GM12878 (cell line): Measurements from ENCODE around the gene NAA38. TPM values are rescaled to one million over a fixed set of nuclear protein-coding genes. Genes with fewer than 3 reads are reported as not detected.

Experiments used
- ATAC-seq: fragments of 200-7000 bp; cut with Tn5 transposase; 3 replicates; pipeline ENCODE4 v1.9.1; 2020; ENCODE audit warnings: mild to moderate bottlenecking, moderate library complexity
- BruUV-seq: library from RNA; stranded (reverse); fragments of 400-500 nt; replicated peaks from 2 replicates; lab custom pipeline; 2021; lab: Mats Ljungman, UMichigan
- CTCF ChIA-PET: fragments of 300-600 bp; sonication (Branson Sonifier 250); formaldehyde crosslinking; extraction: SDS; loops from one replicate; lab custom pipeline; 2021; ENCODE audit warnings: inconsistent platforms; lab: Yijun Ruan, JAX
- POLR2A ChIA-PET: fragments of 350-600 bp; formaldehyde crosslinking; extraction: SDS; loops from one replicate; lab custom pipeline; 2021; ENCODE audit warnings: inconsistent platforms; lab: Charles Lee
- RAD21 ChIA-PET: fragments of 300-600 bp; sonication (Branson Sonifier 250); formaldehyde crosslinking; loops from one replicate; lab custom pipeline; 2023; ENCODE audit warnings: antibody characterized with exemption; ENCODE audit not compliant: unreplicated experiment; lab: Charles Lee
- SMC1A ChIA-PET: fragments of 300-600 bp; sonication (Branson Sonifier 250); formaldehyde crosslinking; loops from one replicate; lab custom pipeline; 2023; ENCODE audit not compliant: unreplicated experiment, uncharacterized antibody; lab: Charles Lee
- DNase-seq: peaks from one replicate; pipeline ENCODE4 v3.0.0-alpha.2; 2011; ENCODE audit warnings: low read depth, low spot score
- FAIRE-seq: peaks from 3 replicates; lab custom pipeline; 2011; peaks lifted over from hg19 to GRCh38; lab: Jason Lieb, UNC
- H2AFZ ChIP-seq: 2 replicates; pipeline ENCODE4 v1.6.0; 2011; ENCODE audit warnings: low read depth, low read length, control low read depth; ENCODE audit not compliant: control insufficient read depth
- H3K27ac ChIP-seq: 2 replicates; pipeline ENCODE4 v1.5.1; 2011; ENCODE audit warnings: control low read depth; ENCODE audit not compliant: control insufficient read depth, insufficient read depth
- H3K27me3 ChIP-seq, 2 experiments: replicated peaks in 1 of 2; 2 replicates each; pipeline versions ENCODE4 v1.6.0 to v1.6.1; 2011; ENCODE audit warnings: low read length in 1 of 2; ENCODE audit not compliant: control insufficient read depth in 2 of 2, insufficient read depth in 2 of 2
- H3K36me3 ChIP-seq, 2 experiments: 2 replicates each; pipeline ENCODE4 v1.5.1; 2011; ENCODE audit warnings: low read length in 1 of 2; ENCODE audit not compliant: control insufficient read depth in 2 of 2, insufficient read depth in 2 of 2
- H3K4me1 ChIP-seq: 2 replicates; pipeline ENCODE4 v1.6.1; 2011; ENCODE audit warnings: mild to moderate bottlenecking, low read length, moderate library complexity, mixed read lengths; ENCODE audit not compliant: control insufficient read depth, insufficient read depth
- H3K4me2 ChIP-seq: 2 replicates; pipeline ENCODE4 v1.6.0; 2011; ENCODE audit warnings: control low read depth; ENCODE audit not compliant: control insufficient read depth, insufficient read depth
- H3K4me3 ChIP-seq: fragments of 200-600 bp; sonication (generic); 2 replicates; pipeline ENCODE4 v1.5.1; 2016
- H3K79me2 ChIP-seq: 2 replicates; pipeline ENCODE4 v1.6.0; 2011; ENCODE audit warnings: low read length; ENCODE audit not compliant: control insufficient read depth, insufficient read depth
- H3K9ac ChIP-seq: 2 replicates; pipeline ENCODE4 v1.8.0; 2011; ENCODE audit warnings: low read length, control low read depth, mixed read lengths; ENCODE audit not compliant: control insufficient read depth, insufficient read depth
- H3K9me3 ChIP-seq: replicated peaks from 3 replicates; pipeline ENCODE4 v1.5.1; 2011; ENCODE audit warnings: mild to moderate bottlenecking, low read length; ENCODE audit not compliant: control insufficient read depth, insufficient read depth
- H4K20me1 ChIP-seq: 2 replicates; pipeline ENCODE4 v1.6.0; 2011; ENCODE audit not compliant: control insufficient read depth, insufficient read depth
- EED ChIP-seq: sonication (generic); IDR thresholded peaks from 2 replicates; pipeline ENCODE4 v1.6.1; 2016; ENCODE audit warnings: antibody characterized with exemption, low read depth
- NFYB ChIP-seq: IDR thresholded peaks from 2 replicates; pipeline ENCODE4 v1.6.1; 2011; ENCODE audit warnings: low read depth, mild to moderate bottlenecking, low read length, improper control_type of control experiment, moderate library complexity; ENCODE audit not compliant: insufficient read depth
- POLR2AphosphoS5 ChIP-seq: IDR thresholded peaks from 2 replicates; pipeline ENCODE4 v1.6.1; 2011; ENCODE audit warnings: mild to moderate bottlenecking, low read length, inconsistent platforms
- WGBS: methylation state at CpG from one replicate; pipeline ENCODE4 v1.1.6; 2016; ENCODE audit warnings: low lambda C conversion rate; ENCODE audit not compliant: insufficient replicate concordance, insufficient coverage; ENCODE audit errors: missing lambda C conversion rate; 5-methylcytosine and 5-hydroxymethylcytosine counted together
- in situ Hi-C: fragments of 300-500 bp; cut with MboI; formaldehyde crosslinking; loops from 9 replicates; pipeline ENCODE4 v1.14.3; 2018; ENCODE audit warnings: mixed read lengths
- intact Hi-C: fragments of 100-400 bp; cut with micrococcal nuclease; formaldehyde crosslinking; loops from one replicate; pipeline ENCODE4 v1.14.2; 2022; ENCODE audit not compliant: unreplicated experiment
- polyA plus RNA-seq, 11 experiments: library from polyadenylated mRNA; depleted of rRNA in 4 of 11; unstranded in 6 of 11; stranded (reverse) in 5 of 11; fragments of >200 nt; fragmentation: Nextera tagmentation in 4 of 11; fragmentation: Illumina TruSeq in 1 of 11; extraction: Ambion mirVana in 4 of 11; extraction: Trizol in 1 of 11; gene quantifications; 1 replicate in 1 of 11; 2 replicates in 10 of 11; pipeline versions ENCODE4 v1.2.1 to v1.2.3, GENCODE V29; 2011 to 2016; ENCODE audit warnings: inconsistent platforms in 2 of 11, missing spikeins in 2 of 11, low read depth in 1 of 11
- total RNA-seq, 4 experiments: library from RNA; depleted of rRNA in 3 of 4; stranded (reverse); fragments of >200 nt in 3 of 4; fragmentation: Illumina TruSeq in 1 of 4; extraction: Trizol in 1 of 4; gene quantifications; 2 replicates each; pipeline versions ENCODE4 v1.2.1 to v1.2.3, GENCODE V29; 2013 to 2021
- TF ChIP-seq, protein P1 (sequence below): IDR thresholded peaks from 2 replicates; pipeline ENCODE4 v1.6.1; 2011; ENCODE audit warnings: low read depth, low read length, improper control_type of control experiment, borderline replicate concordance

The NAA38 gene
- total and polyA plus RNA-seq, 10 of the 15 experiments (the other 5 are each of a cell fraction or from before 2014, with no cell fraction given): 31.5 to 337 (median 215) TPM

DNA sequence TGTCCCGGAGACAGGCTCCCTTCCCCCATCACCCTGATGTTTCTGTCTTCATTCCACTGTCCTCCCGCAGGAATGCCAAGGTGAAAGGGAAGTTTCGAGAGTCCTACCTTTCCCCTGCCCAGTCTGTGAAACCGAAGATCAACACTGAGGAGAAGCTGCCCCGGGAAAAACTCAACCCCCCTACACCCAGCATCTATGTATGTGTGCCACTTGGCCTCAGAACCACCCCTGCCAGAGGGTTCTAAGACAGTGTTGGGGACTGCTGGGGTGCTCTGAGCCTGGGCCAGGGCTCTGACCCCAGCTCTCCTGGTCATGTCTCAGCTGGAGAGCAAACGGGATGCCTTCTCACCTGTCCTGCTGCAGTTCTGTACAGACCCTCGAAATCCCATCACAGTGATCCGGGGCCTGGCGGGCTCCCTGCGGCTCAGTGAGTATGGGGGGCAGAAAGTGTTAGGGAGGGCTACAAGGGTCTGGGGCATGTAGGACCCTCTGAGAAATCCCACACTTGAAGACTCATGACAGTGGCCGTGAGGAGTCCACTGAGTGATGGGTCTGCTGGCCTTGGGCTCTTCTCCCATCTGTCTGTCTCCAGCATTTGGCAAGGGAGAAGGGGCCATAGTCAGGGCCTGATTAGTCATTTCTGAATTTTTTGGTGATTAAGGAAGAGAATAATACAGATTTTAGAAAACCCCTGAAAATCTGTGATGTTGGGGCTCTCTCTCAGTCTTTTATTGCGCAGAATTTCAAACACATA is 7.4 kb downstream of the NAA38 start (continued):
- no peak for TF ChIP-seq EED
- TF ChIP-seq NFYB: no peak

DNA sequence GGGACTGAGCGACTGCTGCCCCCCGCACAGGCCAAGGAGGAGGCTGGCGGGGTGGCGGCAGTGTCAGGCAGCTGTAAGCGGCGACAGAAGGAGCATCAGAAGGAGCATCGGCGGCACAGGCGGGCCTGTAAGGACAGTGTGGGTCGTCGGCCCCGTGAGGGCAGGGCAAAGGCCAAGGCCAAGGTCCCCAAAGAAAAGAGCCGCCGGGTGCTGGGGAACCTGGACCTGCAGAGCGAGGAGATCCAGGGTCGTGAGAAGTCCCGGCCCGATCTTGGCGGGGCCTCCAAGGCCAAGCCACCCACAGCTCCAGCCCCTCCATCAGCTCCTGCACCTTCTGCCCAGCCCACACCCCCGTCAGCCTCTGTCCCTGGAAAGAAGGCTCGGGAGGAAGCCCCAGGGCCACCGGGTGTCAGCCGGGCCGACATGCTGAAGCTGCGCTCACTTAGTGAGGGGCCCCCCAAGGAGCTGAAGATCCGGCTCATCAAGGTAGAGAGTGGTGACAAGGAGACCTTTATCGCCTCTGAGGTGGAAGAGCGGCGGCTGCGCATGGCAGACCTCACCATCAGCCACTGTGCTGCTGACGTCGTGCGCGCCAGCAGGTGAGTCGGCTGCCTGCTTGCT is 8.1 kb downstream of the NAA38 start:
- in situ Hi-C loops (no loop called here), intact Hi-C loops (no loop called here)
- DNase-seq (no peak), ATAC-seq (no peak), FAIRE-seq (no peak)
- Histone ChIP-seq H2AFZ (no peak overlapping the region), H3K9me3 (no peaks in the 10 kb centered on the region), H3K79me2 (peaks cover 15% of the 10 kb centered on the region), H3K27ac (no peak overlapping the region), H3K27me3 (no peaks in the 10 kb centered on the region), H3K9ac (no peak overlapping the region), H3K4me1 (peaks cover 21% of the 10 kb centered on the region), H3K4me3 (no peak overlapping the region), H3K36me3 (peaks cover 12 to 29% of the 10 kb centered on the region in 2 experiments; a peak in 3 of 4 replicates), H4K20me1 (no peaks in the 10 kb centered on the region; the same call in 1 of the 2 replicates), H3K4me2 (no peak overlapping the region)
- peak; percentile 39; the same call in 1 of the 2 replicates for TF ChIP-seq POLR2AphosphoS5
- TF ChIP-seq, protein P1, sequence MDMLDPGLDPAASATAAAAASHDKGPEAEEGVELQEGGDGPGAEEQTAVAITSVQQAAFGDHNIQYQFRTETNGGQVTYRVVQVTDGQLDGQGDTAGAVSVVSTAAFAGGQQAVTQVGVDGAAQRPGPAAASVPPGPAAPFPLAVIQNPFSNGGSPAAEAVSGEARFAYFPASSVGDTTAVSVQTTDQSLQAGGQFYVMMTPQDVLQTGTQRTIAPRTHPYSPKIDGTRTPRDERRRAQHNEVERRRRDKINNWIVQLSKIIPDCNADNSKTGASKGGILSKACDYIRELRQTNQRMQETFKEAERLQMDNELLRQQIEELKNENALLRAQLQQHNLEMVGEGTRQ: no peak
- BruUV-seq: no TSS peak
- ChIA-PET CTCF (interaction anchor here (3.3 kb wide), 1 partner anchor 24 kb away, joined by 11 read pairs; no protein-coding TSS in a partner anchor), POLR2A (interaction anchor here (0.5 to 0.6 kb wide), 2 partner anchors 83 to 187 kb away, joined by 4 to 7 read pairs; no protein-coding TSS in a partner anchor), RAD21 (no interaction called here), SMC1A (no interaction called here)
- 97% methylated on average over 32 of the region's 35 CpGs for WGBS
